Left kidney (tissue), 2 donors: ENCODE results near the gene SMCHD1. TPM values are rescaled to one million over a fixed set of nuclear protein-coding genes. Genes with fewer than 3 reads are reported as not detected.
"Not testable (repeated sequence)": the region's sequence is repeated elsewhere in the genome, so short reads cannot be mapped to it uniquely, and the experiment has no call there.

Experiments used
- DNase-seq: peaks from one replicate; pipeline ENCODE4 v3.0.0-alpha.2; 2013
- polyA plus RNA-seq: library from polyadenylated mRNA; unstranded; fragments of 120-200 nt; gene quantifications from one replicate; pipeline ENCODE4 v1.2.1, GENCODE V29; 2013; ENCODE audit not compliant: insufficient read length

Gene SMCHD1
- polyA plus RNA-seq, 1 donor, result 90.7 TPM

- DNase-seq, result peak; percentile 20
Measured at GRCh38 chr18:2656981-2657512, 1.5 kb downstream of the SMCHD1 start.

- no peak for DNase-seq
Measured at GRCh38 chr18:2657788-2658458, 2.4 kb downstream of the SMCHD1 start.

- DNase-seq, result not testable (repeated sequence)
Measured at GRCh38 chr18:2660849-2661248, 5.3 kb downstream of the SMCHD1 start.

DNA sequence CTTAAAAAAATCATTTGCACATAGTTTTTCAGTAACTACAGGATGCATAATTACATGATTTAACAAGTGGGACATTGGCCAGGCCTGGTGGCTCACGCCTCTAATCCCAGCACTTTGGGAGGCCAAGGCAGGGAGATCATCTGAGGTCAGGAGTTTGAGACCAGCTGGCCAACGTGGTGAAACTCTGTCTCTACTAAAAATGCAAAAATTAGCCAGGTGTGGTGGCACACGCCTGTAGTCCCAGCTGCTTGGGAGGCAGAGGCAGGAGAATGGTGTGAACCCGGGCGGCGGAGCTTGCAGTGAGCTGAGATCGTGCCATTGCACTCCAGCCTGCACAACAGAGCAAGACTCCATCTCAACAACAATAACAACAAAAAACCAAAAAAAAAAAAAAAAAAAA is 6.8 kb downstream of the SMCHD1 start:
- not testable (repeated sequence) for DNase-seq

- DNase-seq, result no peak
Measured at GRCh38 chr18:2662990-2663389, 7.5 kb downstream of the SMCHD1 start.

GRCh38 chr18:2672410-2672809 is 16.9 kb downstream of the SMCHD1 start:
- no peak for DNase-seq

- DNase-seq, result no peak
Measured at GRCh38 chr18:2672872-2673271, 17.3 kb downstream of the SMCHD1 start.

DNA sequence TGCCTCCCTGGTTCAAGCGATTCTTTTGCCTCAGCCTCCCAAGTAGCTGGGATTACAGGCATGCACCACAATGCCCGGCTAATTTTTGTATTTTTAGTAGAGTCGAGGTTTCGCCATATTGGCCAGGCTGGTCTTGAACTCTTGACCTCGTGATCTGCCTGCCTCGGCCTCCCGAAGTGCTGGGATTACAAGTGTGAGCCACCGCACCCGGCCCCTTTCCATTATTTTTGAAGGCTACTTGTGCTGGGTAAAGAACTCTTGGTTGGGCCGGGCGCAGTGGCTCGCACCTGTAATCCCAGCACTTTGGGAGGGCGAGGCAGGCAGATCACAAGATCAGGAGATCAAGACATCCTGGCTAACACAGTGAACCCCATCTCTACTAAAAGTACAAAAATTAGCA is 23.4 kb downstream of the SMCHD1 start:
- DNase-seq, result not testable (repeated sequence)

DNA sequence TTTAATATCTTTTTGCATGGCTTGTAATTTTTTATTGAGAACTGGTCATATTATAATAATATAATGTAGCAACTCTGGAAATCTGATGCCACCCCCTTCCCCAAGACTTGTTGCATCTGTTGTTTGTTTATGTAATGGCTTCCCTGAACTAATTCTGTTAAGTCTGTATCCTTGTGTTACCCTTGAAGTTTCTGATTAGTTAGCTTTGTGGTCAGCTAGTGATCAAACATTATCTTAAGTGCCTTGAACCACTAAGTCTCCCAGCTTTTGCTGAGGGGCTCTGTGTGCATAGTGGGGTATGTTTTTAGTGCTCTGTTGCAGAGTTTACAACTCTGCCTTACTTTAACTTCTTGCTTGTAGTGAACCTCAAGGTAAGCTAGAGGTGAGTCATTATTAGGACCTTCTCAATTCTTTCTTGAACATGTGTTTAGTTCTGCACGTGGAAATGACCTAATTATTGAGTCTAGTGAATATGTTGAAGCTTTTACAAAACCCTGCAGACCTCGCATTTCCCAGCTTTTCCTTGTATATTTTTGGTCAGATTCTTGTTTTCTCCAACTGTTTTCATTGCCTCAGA is 24.8 kb downstream of the SMCHD1 start:
- no peak for DNase-seq

DNA sequence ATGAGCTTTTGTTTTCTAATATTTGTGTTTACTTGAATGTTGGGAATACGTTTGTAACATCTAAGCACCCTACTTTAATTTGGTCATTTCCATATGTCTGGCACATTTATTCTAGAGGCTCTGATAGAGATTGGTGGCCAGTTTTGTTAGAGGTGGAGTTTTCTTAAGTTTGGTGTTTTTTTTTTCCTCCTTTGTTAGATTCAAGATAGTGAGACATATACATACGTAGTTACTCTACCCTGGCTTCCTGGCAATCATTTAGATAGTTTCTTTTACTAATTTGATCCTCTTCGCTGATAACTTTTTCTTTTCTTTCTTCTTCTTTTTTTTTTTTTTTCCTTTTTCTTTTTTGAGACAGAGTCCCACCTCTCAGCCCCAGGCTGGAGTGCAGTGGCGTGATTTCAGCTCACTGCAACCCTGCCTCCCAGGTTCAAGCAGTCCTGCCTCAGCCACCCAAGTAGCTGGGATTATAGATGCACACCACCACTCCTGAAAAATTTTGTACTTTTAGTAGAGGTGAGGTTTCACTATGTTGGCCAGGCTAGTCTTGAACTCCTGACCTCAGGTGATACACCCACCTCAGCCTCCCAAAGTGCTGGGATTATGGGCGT is 26.6 kb downstream of the SMCHD1 start:
- no peak for DNase-seq

DNA sequence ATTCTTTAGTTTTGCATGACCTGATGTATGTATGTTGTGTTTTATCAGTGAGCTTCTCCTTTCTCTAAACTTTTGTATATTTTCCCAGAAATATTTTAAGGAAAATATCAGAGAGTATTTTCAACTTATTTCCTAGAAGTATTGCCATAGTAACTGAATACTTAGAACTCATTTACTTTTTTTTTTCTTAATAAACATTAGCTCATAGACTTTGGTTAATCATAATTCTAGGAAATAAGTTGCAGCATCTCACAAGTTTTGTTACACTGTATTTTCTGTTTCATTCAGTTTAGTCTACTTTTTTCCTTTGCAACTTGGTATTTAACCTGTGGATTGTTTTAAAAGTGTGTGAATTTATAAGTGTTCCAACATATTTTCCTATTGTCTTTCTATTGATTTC is 27.5 kb downstream of the SMCHD1 start:
- DNase-seq, result no peak

GRCh38 chr18:2686349-2686968 is 30.9 kb downstream of the SMCHD1 start:
- no peak for DNase-seq

- no peak for DNase-seq
Measured at GRCh38 chr18:2687390-2688001, 32.0 kb downstream of the SMCHD1 start.

DNA sequence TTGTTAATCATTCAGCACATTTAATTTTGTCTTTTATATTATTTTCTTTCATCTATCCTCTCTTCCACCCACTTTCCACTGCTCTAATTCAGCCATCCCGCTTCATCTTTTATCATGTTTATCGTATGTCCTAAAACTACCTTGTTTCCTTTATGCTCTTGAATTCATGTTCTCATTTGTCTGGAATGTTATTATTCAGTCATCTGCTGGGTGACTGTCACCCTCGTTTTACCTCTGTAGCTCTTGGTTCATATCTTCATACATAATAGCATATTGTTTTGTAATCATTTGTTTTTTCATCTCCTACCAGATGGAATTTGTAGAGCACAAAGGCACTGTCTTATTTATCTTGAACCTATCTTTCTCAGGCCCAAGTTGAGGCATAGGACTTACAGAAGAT is 37.0 kb downstream of the SMCHD1 start:
- DNase-seq, result no peak

DNA sequence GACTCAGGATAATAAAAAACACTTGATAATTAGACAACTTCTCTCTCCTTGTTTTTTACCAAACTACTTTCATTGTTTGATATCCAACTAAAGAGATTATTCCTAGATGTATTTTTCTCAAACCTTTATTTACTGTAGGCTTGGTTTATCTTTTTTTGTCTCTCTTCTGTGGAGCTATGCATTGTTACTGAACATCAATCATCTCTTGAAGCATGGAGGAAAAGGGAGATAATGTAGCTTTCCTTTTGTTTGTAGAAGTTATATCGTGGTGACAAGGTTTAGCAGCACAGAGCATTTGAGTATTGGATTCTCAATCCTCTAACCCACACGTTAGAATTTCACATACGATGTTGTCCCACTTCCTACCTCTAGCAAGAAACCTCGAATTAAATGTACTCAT is 41.7 kb downstream of the SMCHD1 start:
- DNase-seq, result no peak

- no peak for DNase-seq
Measured at GRCh38 chr18:2699001-2699400, 43.5 kb downstream of the SMCHD1 start.

DNA sequence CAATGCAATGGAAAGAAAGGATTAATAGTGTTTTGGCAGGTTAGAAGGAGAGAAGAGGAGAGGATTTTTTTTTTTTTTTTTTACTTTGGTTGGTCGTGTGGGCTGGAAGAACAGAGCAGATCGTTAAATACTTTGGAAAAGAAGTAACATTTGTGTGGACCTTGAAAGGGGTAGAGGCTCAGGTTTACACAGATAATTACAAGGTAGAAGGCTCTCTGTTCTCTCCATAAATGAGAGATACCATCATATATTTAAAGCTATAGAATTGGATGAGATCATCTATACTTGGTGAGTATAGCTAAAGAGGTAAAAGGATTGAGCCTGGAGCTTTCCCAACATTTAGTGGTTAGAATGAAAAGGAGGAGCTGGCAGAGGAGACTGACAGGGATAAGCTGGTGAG is 49.0 kb downstream of the SMCHD1 start:
- no peak for DNase-seq

DNA sequence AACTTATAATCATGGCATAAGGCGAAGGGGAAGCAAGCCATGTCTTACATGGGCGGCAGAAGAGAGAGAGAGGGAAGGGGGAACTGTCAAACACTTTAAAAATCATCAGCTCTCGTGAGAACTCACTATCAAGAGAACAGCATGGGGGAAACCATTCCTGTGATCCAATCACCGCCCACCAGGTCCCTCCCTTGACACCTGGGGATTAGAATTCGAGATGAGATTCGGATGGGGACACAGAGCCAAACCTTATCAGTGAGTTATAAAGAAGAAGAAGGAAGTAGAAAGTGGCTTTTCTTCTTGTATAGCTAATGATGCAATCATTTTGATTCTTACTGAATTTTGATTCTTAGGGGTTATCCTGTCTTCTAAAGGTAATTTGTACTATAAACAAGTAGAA is 51.4 kb downstream of the SMCHD1 start:
- no peak for DNase-seq

DNA sequence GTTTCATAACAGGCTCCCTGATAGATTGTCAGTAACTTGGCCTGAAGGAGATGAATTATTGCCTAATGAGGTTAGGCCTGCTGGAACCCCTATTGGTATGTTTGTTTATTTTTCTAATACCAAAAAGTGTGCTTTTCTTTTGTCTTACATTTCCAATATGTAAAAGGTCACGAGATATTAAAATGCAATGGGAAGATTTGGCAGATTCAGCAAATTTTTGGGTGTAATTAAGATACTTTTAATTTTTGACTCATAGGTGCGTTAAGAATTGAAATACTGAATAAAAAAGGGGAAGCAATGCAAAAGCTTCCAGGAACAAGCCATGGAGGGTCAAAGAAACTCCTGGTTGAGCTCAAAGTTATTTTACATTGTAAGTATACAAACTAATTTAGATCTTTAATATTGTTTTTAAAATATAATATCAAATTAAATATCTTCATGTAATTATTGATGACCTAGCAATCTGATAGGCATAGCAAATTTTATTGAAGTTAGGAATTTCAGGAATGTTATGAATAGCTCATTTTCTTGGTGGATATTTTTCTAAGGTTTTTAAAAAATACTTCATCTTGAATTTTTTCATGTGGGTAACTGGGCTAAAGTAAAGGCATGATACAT is 52.1 kb downstream of the SMCHD1 start:
- no peak for DNase-seq

- no peak for DNase-seq
Measured at GRCh38 chr18:2709316-2709715, 53.8 kb downstream of the SMCHD1 start.

DNA sequence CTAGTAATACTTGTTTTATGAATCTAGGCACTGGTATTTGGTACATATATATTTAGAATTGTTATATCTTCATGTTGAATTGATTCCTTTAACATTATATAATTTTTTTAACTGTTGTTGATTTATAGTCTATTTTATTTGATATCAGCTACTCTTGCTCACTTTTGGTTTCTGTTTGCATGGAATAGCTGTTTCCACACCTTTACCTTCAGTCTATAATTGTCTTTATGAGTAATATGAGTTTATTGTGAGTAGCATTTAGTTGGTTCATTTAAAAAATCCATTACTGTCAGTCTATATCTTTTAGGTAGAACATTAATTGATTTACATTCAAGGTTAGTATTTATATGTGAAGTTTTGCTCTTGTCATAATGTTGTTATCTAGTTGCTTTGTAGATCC is 58.6 kb downstream of the SMCHD1 start:
- no peak for DNase-seq

DNA sequence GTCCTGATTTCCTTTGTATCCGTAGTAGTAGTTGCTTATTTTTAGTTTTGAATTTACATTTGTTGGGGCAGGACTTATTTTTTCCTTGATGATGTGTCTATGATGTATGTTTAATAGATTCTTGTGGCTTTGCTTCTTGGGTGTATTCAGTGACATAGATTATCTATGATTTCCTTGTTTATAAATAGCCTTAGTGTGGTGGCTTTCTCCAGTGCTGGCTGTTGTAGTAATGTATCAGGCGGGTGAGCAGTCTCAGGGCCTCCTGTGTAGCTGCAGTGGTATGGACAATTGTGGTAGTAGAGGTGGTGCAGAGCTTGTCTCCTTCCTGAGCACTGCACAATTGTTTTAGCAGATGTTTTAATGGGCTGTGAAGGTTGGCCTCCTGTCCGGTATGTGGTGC is 60.5 kb downstream of the SMCHD1 start:
- no peak for DNase-seq
